ENCODE results near the gene ZNF81.
"Not testable (repeated sequence)": the region's sequence is repeated elsewhere in the genome, so short reads cannot be mapped to it uniquely, and the experiment has no call there.

ZNF81 gene

GRCh38 chrX:47936940-47937317, 100.2 kb downstream of the ZNF81 start:
- H4K20me1 ChIP-seq (ENCODE audit: insufficient read depth, low read length), result no peaks in the 10 kb centered on the region
- peak overlapping the region; percentile 82 for H3K4me2 ChIP-seq (ENCODE audit: low read length)
- no peaks in the 10 kb centered on the region for H3K79me2 ChIP-seq (ENCODE audit: low read length)
- H3K9ac ChIP-seq (ENCODE audit: low read length), result peak overlapping the region; percentile 62; the same call in 1 of the 2 replicates
- peak overlapping the region; percentile 76 for H3K27ac ChIP-seq (ENCODE audit: low read length)
- H3K9me3 ChIP-seq (ENCODE audit: insufficient read depth, low read length), result no peaks in the 10 kb centered on the region; the same call in 1 of the 2 replicates
- peak overlapping the region; percentile 74 for H3K4me3 ChIP-seq (ENCODE audit: low read length)
- H3K36me3 ChIP-seq (replicated peaks; ENCODE audit: low read depth, low read length), result peaks cover 6% of the 10 kb centered on the region
- peak overlapping the region; percentile 95; the same call in 1 of the 2 replicates for H2AFZ ChIP-seq (ENCODE audit: low read depth, low read length)
- TF ChIP-seq EZH2phosphoT487 (IDR thresholded peaks at IDR 0.05; ENCODE audit: low read depth) (no peak), CTCF (IDR thresholded peaks at IDR 0.05; ENCODE audit: low read depth, low read length) (no peak)
- H3K4me1 ChIP-seq (ENCODE audit: low read length), result peaks cover 28% of the 10 kb centered on the region
- no peaks in the 10 kb centered on the region for H3K27me3 ChIP-seq (ENCODE audit: low read depth, low read length)

GRCh38 chrX:47940448-47940847, 103.7 kb downstream of the ZNF81 start:
- Histone ChIP-seq H2AFZ (ENCODE audit: low read depth, low read length) (no peak overlapping the region), H3K9ac (ENCODE audit: low read length) (no peak overlapping the region), H3K4me2 (ENCODE audit: low read length) (no peak overlapping the region), H3K79me2 (ENCODE audit: low read length) (no peaks in the 10 kb centered on the region), H3K27ac (ENCODE audit: low read length) (no peak overlapping the region), H3K4me1 (ENCODE audit: low read length) (peaks cover 27% of the 10 kb centered on the region), H3K36me3 (replicated peaks; ENCODE audit: low read depth, low read length) (peaks cover 10% of the 10 kb centered on the region), H4K20me1 (ENCODE audit: insufficient read depth, low read length) (no peaks in the 10 kb centered on the region), H3K27me3 (ENCODE audit: low read depth, low read length) (no peaks in the 10 kb centered on the region), H3K4me3 (ENCODE audit: low read length) (no peak overlapping the region), H3K9me3 (ENCODE audit: insufficient read depth, low read length) (no peaks in the 10 kb centered on the region; the same call in 1 of the 2 replicates)
- TF ChIP-seq EZH2phosphoT487 (IDR thresholded peaks at IDR 0.05; ENCODE audit: low read depth), result no peak
- TF ChIP-seq CTCF (IDR thresholded peaks at IDR 0.05; ENCODE audit: low read depth, low read length), result no peak

- no peak overlapping the region for H2AFZ ChIP-seq (ENCODE audit: low read depth, low read length)
- no peaks in the 10 kb centered on the region; the same call in 1 of the 2 replicates for H3K9me3 ChIP-seq (ENCODE audit: insufficient read depth, low read length)
- H3K4me3 ChIP-seq (ENCODE audit: low read length), result no peak overlapping the region
- no peaks in the 10 kb centered on the region for H3K27me3 ChIP-seq (ENCODE audit: low read depth, low read length)
- no peak overlapping the region; the same call in 1 of the 2 replicates for H3K27ac ChIP-seq (ENCODE audit: low read length)
- H3K4me2 ChIP-seq (ENCODE audit: low read length), result no peak overlapping the region
- peaks cover 10% of the 10 kb centered on the region for H3K36me3 ChIP-seq (replicated peaks; ENCODE audit: low read depth, low read length)
- H3K4me1 ChIP-seq (ENCODE audit: low read length), result peaks cover 17% of the 10 kb centered on the region
- TF ChIP-seq CTCF (IDR thresholded peaks at IDR 0.05; ENCODE audit: low read depth, low read length), result no peak
- no peak for TF ChIP-seq EZH2phosphoT487 (IDR thresholded peaks at IDR 0.05; ENCODE audit: low read depth)
- no peak overlapping the region for H3K9ac ChIP-seq (ENCODE audit: low read length)
- no peaks in the 10 kb centered on the region for H3K79me2 ChIP-seq (ENCODE audit: low read length)
- no peaks in the 10 kb centered on the region for H4K20me1 ChIP-seq (ENCODE audit: insufficient read depth, low read length)
Observed at GRCh38 chrX:47941423-47941822, 104.7 kb downstream of the ZNF81 start.

GRCh38 chrX:47955295-47955694, 118.6 kb downstream of the ZNF81 start:
- H3K4me1 ChIP-seq (ENCODE audit: low read length); H3K9me3 ChIP-seq (ENCODE audit: insufficient read depth, low read length); H3K4me3 ChIP-seq (ENCODE audit: low read length); H2AFZ ChIP-seq (ENCODE audit: low read depth, low read length); H3K79me2 ChIP-seq (ENCODE audit: low read length); H3K36me3 ChIP-seq (replicated peaks; ENCODE audit: low read depth, low read length); H3K9ac ChIP-seq (ENCODE audit: low read length); H3K27me3 ChIP-seq (ENCODE audit: low read depth, low read length); H3K4me2 ChIP-seq (ENCODE audit: low read length); H3K27ac ChIP-seq (ENCODE audit: low read length); H4K20me1 ChIP-seq (ENCODE audit: insufficient read depth, low read length): not testable (repeated sequence)

GRCh38 chrX:47956016-47956415, 119.3 kb downstream of the ZNF81 start:
- no peaks in the 10 kb centered on the region for H3K79me2 ChIP-seq (ENCODE audit: low read length)

GRCh38 chrX:47958206-47958605, 121.5 kb downstream of the ZNF81 start:
- H3K4me1 ChIP-seq (ENCODE audit: low read length); H4K20me1 ChIP-seq (ENCODE audit: insufficient read depth, low read length); H3K79me2 ChIP-seq (ENCODE audit: low read length); H3K27me3 ChIP-seq (ENCODE audit: low read depth, low read length); H3K4me3 ChIP-seq (ENCODE audit: low read length); H3K9me3 ChIP-seq (ENCODE audit: insufficient read depth, low read length); H2AFZ ChIP-seq (ENCODE audit: low read depth, low read length); H3K4me2 ChIP-seq (ENCODE audit: low read length); H3K9ac ChIP-seq (ENCODE audit: low read length); H3K36me3 ChIP-seq (replicated peaks; ENCODE audit: low read depth, low read length); H3K27ac ChIP-seq (ENCODE audit: low read length): not testable (repeated sequence)

More at GRCh38 chrX:47956016-47956415, 119.3 kb downstream of the ZNF81 start:
- no peak overlapping the region for H2AFZ ChIP-seq (ENCODE audit: low read depth, low read length)
- no peak overlapping the region for H3K4me3 ChIP-seq (ENCODE audit: low read length)
- no peak overlapping the region for H3K27ac ChIP-seq (ENCODE audit: low read length)
- no peaks in the 10 kb centered on the region for H3K27me3 ChIP-seq (ENCODE audit: low read depth, low read length)
- no peak overlapping the region for H3K4me2 ChIP-seq (ENCODE audit: low read length)
- no peaks in the 10 kb centered on the region for H4K20me1 ChIP-seq (ENCODE audit: insufficient read depth, low read length)
- H3K9ac ChIP-seq (ENCODE audit: low read length), result no peak overlapping the region
- no peak for TF ChIP-seq EZH2phosphoT487 (IDR thresholded peaks at IDR 0.05; ENCODE audit: low read depth)
- no peak for TF ChIP-seq CTCF (IDR thresholded peaks at IDR 0.05; ENCODE audit: low read depth, low read length)
- H3K4me1 ChIP-seq (ENCODE audit: low read length), result peaks cover 8% of the 10 kb centered on the region
- no peaks in the 10 kb centered on the region for H3K36me3 ChIP-seq (replicated peaks; ENCODE audit: low read depth, low read length)
- H3K9me3 ChIP-seq (ENCODE audit: insufficient read depth, low read length), result no peaks in the 10 kb centered on the region

Measured in OCI-LY3 (cell line).